Erythroblast (primary cell): Measurements from ENCODE around the gene UBE2F.
A peak's percentile ranks its signal among the peaks of the same experiment; 100 is the strongest.

Source experiments
- GATA1 ChIP-seq: IDR thresholded peaks from 2 replicates; pipeline ENCODE4 v1.6.1; 2011; ENCODE audit warnings: low read depth, mild to moderate bottlenecking, control low read depth, low read length, moderate library complexity
- POLR2A ChIP-seq: IDR thresholded peaks from 2 replicates; pipeline ENCODE4 v1.6.1; 2011; ENCODE audit warnings: mild to moderate bottlenecking, low read length

DNA sequence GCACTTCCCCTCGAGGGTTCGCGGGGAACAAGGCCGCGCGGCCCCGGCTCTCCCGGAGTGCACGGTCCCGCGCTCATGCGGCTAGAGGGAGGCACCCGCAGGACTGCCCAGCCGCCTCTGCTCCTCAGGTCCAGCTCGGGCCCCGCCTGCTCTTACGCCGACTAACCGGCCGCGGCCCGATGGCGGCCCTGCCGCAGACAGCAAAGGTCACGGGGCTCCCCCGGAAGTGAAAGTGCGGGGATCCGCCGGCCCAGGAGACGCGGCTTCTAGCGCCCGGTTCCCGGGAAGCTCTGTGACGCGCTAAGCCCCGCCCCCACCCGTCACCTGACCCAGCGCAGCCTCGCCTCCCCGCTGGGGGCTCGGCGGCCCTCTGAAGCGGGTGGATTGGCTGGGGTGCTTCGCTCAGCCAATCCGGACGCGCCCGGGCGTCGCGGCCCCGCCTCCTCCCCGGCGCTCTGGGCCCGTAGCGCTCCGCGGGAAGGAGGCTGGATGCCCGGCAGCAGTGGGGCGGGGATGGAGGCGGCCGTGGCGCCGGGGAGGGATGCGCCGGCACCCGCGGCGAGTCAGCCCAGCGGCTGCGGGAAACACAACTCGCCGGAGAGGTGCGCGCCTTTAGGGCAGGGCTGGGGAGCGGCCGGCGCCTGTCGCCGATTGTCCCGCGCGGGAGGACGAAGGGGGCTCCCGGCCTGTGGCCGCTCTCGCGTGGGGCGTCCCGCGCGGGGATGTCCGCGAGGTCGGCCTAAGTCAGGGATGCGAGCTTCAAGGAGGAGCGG lies 93.9 kb downstream of the UBE2F start, which contains the start of gene SCLY:
- TF ChIP-seq POLR2A (peak; percentile 90), GATA1 (no peak)
